Esophagus squamous epithelium (tissue), 4 donors: ENCODE measurements around the gene LYSET.

ENCODE experiments used
- CTCF ChIP-seq, 6 experiments: fragments of 450-650 bp in 4 of 6; fragments of 200-600 bp in 2 of 6; sonication (generic) in 2 of 6; IDR thresholded peaks; one replicate each; pipeline ENCODE4 v1.5.1; 2016 to 2019; ENCODE audit warnings: antibody characterized with exemption in 6 of 6, mild to moderate bottlenecking in 4 of 6, moderate library complexity in 4 of 6
- POLR2A ChIP-seq, 4 donors: fragments of 450-650 bp; IDR thresholded peaks; one replicate each; pipeline ENCODE4 v1.6.1; 2017; ENCODE audit warnings: antibody characterized with exemption in 4 of 4, mild to moderate bottlenecking in 4 of 4, moderate library complexity in 3 of 4

DNA sequence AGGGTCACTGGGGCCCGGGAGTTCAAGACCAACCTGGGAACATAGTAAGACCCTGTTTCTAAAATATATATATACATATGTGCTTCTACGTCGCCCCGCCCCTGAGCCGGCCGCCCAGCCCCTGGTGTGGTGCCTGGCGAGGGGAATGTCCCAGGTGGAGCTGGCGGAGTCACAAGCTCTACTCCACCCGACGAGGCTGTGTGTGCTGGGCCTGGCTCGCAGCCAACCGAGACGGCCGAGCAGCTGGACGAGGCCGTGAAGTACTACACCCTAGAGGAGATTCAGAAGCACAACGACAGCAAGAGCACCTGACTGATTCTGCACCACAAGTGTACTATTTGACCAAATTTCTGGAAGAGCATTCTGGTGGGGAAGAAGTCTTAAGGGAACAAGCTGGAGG, 47.3 kb upstream of the LYSET start:
- TF ChIP-seq POLR2A (IDR thresholded peaks at IDR 0.05) (no peak), CTCF (IDR thresholded peaks at IDR 0.05) (no peak)
